Left lung (tissue), 10 donors: ENCODE data around the gene PROM1. TPM values are rescaled to one million over a fixed set of nuclear protein-coding genes. Genes with fewer than 3 reads are reported as not detected.

Experiments
- ATAC-seq: fragments of 200-7000 bp; cut with Tn5 transposase; one replicate; pipeline ENCODE4 v1.9.1; 2020; ENCODE audit warnings: moderate library complexity
- DNase-seq, 4 donors: peaks; one replicate each; pipeline ENCODE4 v3.0.0-alpha.2; 2013 to 2020
- H3K27ac ChIP-seq, 2 donors: fragments of 200-600 bp; sonication (generic) in 1 of 2; one replicate each; pipeline versions ENCODE4 v1.5.0 to v1.8.0; 2020 to 2021
- H3K27me3 ChIP-seq, 2 donors: fragments of 200-600 bp; sonication (generic) in 1 of 2; one replicate each; pipeline versions ENCODE4 v1.5.0 to v1.8.0; 2020 to 2021
- H3K36me3 ChIP-seq, 2 donors: fragments of 200-600 bp; sonication (generic) in 1 of 2; one replicate each; pipeline versions ENCODE4 v1.5.0 to v1.8.0; 2020 to 2021
- H3K4me1 ChIP-seq, 2 donors: fragments of 200-600 bp; one replicate each; pipeline ENCODE4 v1.8.0; 2021
- H3K4me3 ChIP-seq, 2 donors: fragments of 200-600 bp; sonication (generic) in 1 of 2; one replicate each; pipeline versions ENCODE4 v1.5.0 to v1.8.0; 2020 to 2021; ENCODE audit warnings: mild to moderate bottlenecking in 1 of 2
- H3K9me3 ChIP-seq, 2 donors: fragments of 200-600 bp; sonication (generic) in 1 of 2; one replicate each; pipeline versions ENCODE4 v1.5.0 to v1.8.0; 2020 to 2021
- intact Hi-C, 2 donors: fragments of 100-400 bp; cut with DNase I; formaldehyde crosslinking; loops; one replicate each; pipeline versions ENCODE4 v1.11.2 to v1.14.2; 2022
- polyA plus RNA-seq, 6 donors: library from polyadenylated mRNA; unstranded; fragments of 120-200 nt; gene quantifications; one replicate each; pipeline ENCODE4 v1.2.1, GENCODE V29; 2013; ENCODE audit not compliant: insufficient read length in 6 of 6
- total RNA-seq, 2 donors: library from RNA; stranded (reverse); fragmentation: NEBNext Ultra II Directional; extraction: Animal tissue kit (Norgen Biotek cat#: 25700); gene quantifications; one replicate each; pipeline ENCODE4 v1.2.1, GENCODE V29; 2021
- TF ChIP-seq, protein P1 (sequence below), 2 donors: fragments of 200-600 bp; sonication (generic) in 1 of 2; IDR thresholded peaks; one replicate each; pipeline versions ENCODE4 v1.5.0 to v1.8.0; 2021; ENCODE audit warnings: antibody characterized with exemption in 2 of 2
- donor health status: DM: no; HTN: yes; CAD: no.
- donor health status: DM: no; HTN: no; CAD: no.

Gene PROM1
- total and polyA plus RNA-seq, 8 donors, result 11.2 to 37.1 (median 25.2) TPM; not detected in 1

DNA sequence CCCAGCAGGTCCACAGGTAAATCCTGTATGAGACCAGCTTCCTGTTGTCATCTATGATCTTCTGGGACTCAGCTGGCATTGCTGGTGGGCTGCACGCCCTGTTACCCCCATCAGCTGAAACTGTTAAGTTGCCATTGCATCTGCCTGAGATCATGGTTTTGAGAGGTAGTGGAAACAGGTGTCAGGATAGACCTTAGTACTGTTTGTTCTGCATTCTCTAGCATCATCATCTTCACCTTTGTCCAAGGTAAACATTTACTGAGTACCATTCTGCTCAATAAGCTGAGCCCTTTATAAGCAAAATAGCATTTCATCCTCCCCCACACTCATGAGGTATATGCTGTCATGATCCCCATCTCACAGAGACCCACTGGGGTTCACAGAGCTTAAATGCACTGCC lies 42.9 kb upstream of the PROM1 start:
- H3K27ac ChIP-seq, result no peak overlapping the region
- H3K9me3 ChIP-seq, result no peaks in the 10 kb centered on the region
- H3K4me3 ChIP-seq, result no peak overlapping the region
- intact Hi-C loops, result no loop called here
- no peak for ATAC-seq
- H3K4me1 ChIP-seq, result peaks cover 0 to 7% of the 10 kb centered on the region in 2 donors
- TF ChIP-seq, protein P1, sequence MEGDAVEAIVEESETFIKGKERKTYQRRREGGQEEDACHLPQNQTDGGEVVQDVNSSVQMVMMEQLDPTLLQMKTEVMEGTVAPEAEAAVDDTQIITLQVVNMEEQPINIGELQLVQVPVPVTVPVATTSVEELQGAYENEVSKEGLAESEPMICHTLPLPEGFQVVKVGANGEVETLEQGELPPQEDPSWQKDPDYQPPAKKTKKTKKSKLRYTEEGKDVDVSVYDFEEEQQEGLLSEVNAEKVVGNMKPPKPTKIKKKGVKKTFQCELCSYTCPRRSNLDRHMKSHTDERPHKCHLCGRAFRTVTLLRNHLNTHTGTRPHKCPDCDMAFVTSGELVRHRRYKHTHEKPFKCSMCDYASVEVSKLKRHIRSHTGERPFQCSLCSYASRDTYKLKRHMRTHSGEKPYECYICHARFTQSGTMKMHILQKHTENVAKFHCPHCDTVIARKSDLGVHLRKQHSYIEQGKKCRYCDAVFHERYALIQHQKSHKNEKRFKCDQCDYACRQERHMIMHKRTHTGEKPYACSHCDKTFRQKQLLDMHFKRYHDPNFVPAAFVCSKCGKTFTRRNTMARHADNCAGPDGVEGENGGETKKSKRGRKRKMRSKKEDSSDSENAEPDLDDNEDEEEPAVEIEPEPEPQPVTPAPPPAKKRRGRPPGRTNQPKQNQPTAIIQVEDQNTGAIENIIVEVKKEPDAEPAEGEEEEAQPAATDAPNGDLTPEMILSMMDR (IDR thresholded peaks at IDR 0.05), result no peak
- no peaks in the 10 kb centered on the region for H3K36me3 ChIP-seq
- no peak for DNase-seq
- no peaks in the 10 kb centered on the region for H3K27me3 ChIP-seq

GRCh38 chr4:16125571-16126445 lies 42.0 kb upstream of the PROM1 start:
- Histone ChIP-seq H3K4me1 (peaks cover 0 to 7% of the 10 kb centered on the region in 2 donors), H3K27me3 (no peaks in the 10 kb centered on the region), H3K9me3 (no peaks in the 10 kb centered on the region), H3K27ac (no peak overlapping the region), H3K4me3 (no peak overlapping the region), H3K36me3 (no peaks in the 10 kb centered on the region)
- TF ChIP-seq, protein P1 (IDR thresholded peaks at IDR 0.05), result no peak
- ATAC-seq (no peak), DNase-seq (no peak)
- intact Hi-C loops, result no loop called here

GRCh38 chr4:16124232-16124631 lies 40.4 kb upstream of the PROM1 start:
- TF ChIP-seq, protein P1 (IDR thresholded peaks at IDR 0.05), result no peak
- Histone ChIP-seq H3K27me3 (no peaks in the 10 kb centered on the region), H3K9me3 (no peaks in the 10 kb centered on the region), H3K4me1 (peaks cover 0 to 7% of the 10 kb centered on the region in 2 donors), H3K4me3 (no peak overlapping the region), H3K36me3 (no peaks in the 10 kb centered on the region), H3K27ac (no peak overlapping the region)
- DNase-seq (no peak), ATAC-seq (no peak)
- intact Hi-C loops, result no loop called here

GRCh38 chr4:16123356-16124084 lies 39.7 kb upstream of the PROM1 start:
- peaks cover 0 to 7% of the 10 kb centered on the region in 2 donors for H3K4me1 ChIP-seq
- intact Hi-C loops, result no loop called here
- no peak overlapping the region for H3K4me3 ChIP-seq
- no peak for DNase-seq
- TF ChIP-seq, protein P1 (IDR thresholded peaks at IDR 0.05), result no peak
- no peaks in the 10 kb centered on the region for H3K36me3 ChIP-seq
- no peak for ATAC-seq
- H3K27ac ChIP-seq, result no peak overlapping the region
- H3K9me3 ChIP-seq, result no peaks in the 10 kb centered on the region
- H3K27me3 ChIP-seq, result no peaks in the 10 kb centered on the region

- ATAC-seq, result no peak
- intact Hi-C loops, result no loop called here
- TF ChIP-seq, protein P1 (IDR thresholded peaks at IDR 0.05), result no peak
- Histone ChIP-seq H3K9me3 (no peaks in the 10 kb centered on the region), H3K27ac (no peak overlapping the region), H3K36me3 (no peaks in the 10 kb centered on the region), H3K4me3 (no peak overlapping the region), H3K27me3 (no peaks in the 10 kb centered on the region), H3K4me1 (peaks cover 0 to 7% of the 10 kb centered on the region in 2 donors)
- no peak for DNase-seq
Observed at GRCh38 chr4:16122784-16123183, 39.0 kb upstream of the PROM1 start.
